Tibial nerve (tissue), 4 donors: Measurements from ENCODE around the gene LDAF1. TPM values are rescaled to one million over a fixed set of nuclear protein-coding genes. Genes with fewer than 3 reads are reported as not detected.

Experiments
- DNase-seq, 2 donors: peaks; one replicate each; pipeline ENCODE4 v3.0.0-alpha.2; 2019; ENCODE audit warnings: low spot score in 2 of 2
- H3K27ac ChIP-seq, 4 donors: fragments of 200-600 bp; sonication (generic) in 3 of 4; one replicate each; pipeline ENCODE4 v1.5.1; 2017 to 2019; ENCODE audit warnings: mild to moderate bottlenecking in 1 of 4
- H3K27me3 ChIP-seq, 2 donors: fragments of 200-600 bp; sonication (generic) in 1 of 2; one replicate each; pipeline versions ENCODE4 v1.5.1 to v1.6.0; 2017 to 2019
- H3K36me3 ChIP-seq, 3 donors: fragments of 200-600 bp; sonication (generic); one replicate each; pipeline ENCODE4 v1.5.1; 2018 to 2019
- H3K4me1 ChIP-seq, 4 donors: fragments of 200-600 bp; sonication (generic) in 3 of 4; one replicate each; pipeline ENCODE4 v1.5.1; 2017 to 2019
- H3K4me3 ChIP-seq, 4 donors: fragments of 200-600 bp; sonication (generic) in 3 of 4; one replicate each; pipeline ENCODE4 v1.5.1; 2017 to 2019; ENCODE audit warnings: mild to moderate bottlenecking in 1 of 4, moderate library complexity in 1 of 4
- H3K9me3 ChIP-seq, 4 donors: fragments of 200-600 bp; sonication (generic) in 3 of 4; one replicate each; pipeline ENCODE4 v1.5.1; 2017 to 2019
- EP300 ChIP-seq, 2 donors: sonication (generic); formaldehyde crosslinking; IDR thresholded peaks; one replicate each; pipeline ENCODE4 v1.6.1; 2017; ENCODE audit warnings: antibody characterized with exemption in 2 of 2, mild to moderate bottlenecking in 1 of 2
- POLR2A ChIP-seq, 2 donors: fragments of 450-650 bp; IDR thresholded peaks; one replicate each; pipeline ENCODE4 v1.6.1; 2017; ENCODE audit warnings: antibody characterized with exemption in 2 of 2, mild to moderate bottlenecking in 2 of 2, moderate library complexity in 2 of 2
- WGBS, 2 donors: methylation state at CpG; one replicate each; pipeline ENCODE4 v1.1.5; 2018; 5-methylcytosine and 5-hydroxymethylcytosine counted together
- total RNA-seq, 4 donors: library from RNA; depleted of rRNA; stranded (reverse); fragments of >200 nt; gene quantifications; one replicate each; pipeline ENCODE4 v1.1.0, GENCODE V29; 2016
- TF ChIP-seq, protein P1 (sequence below), 5 experiments: fragments of 200-600 bp in 3 of 5; fragments of 450-650 bp in 2 of 5; sonication (generic) in 3 of 5; IDR thresholded peaks; one replicate each; pipeline ENCODE4 v1.5.1; 2016 to 2019; ENCODE audit warnings: antibody characterized with exemption in 5 of 5, mild to moderate bottlenecking in 3 of 5, moderate library complexity in 2 of 5

LDAF1 gene
- total RNA-seq, 4 donors from 2014 or later: 24.3 to 57.0 (median 39.3) TPM

DNA sequence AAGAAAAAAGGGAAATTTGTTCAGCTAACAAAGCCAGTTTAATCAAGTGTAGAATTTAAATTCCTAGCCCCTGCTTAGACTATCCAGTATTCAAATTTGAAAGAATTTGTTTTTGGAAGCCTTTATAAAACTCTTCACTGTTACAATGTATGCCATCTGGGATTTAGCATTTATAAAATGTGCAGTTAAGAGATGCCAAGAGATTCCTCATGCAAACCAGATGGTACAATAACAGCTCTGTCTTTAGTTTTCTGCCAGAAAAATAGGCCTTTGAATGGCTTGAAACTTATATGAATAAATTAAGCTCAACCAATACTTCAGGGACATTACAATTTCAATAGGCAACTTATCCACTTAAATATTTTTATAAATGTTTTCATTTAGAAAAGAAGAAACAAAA lies 68.3 kb downstream of the LDAF1 start:
- no peak for DNase-seq
- Histone ChIP-seq H3K36me3 (no peaks in the 10 kb centered on the region), H3K27me3 (no peaks in the 10 kb centered on the region), H3K4me1 (peaks cover 0 to 6% (median 0%) of the 10 kb centered on the region in 4 donors), H3K9me3 (no peaks in the 10 kb centered on the region), H3K27ac (no peak overlapping the region), H3K4me3 (no peak overlapping the region)
- TF ChIP-seq POLR2A (IDR thresholded peaks at IDR 0.05): no peak
- TF ChIP-seq EP300 (IDR thresholded peaks at IDR 0.05): no peak
- TF ChIP-seq, protein P1, sequence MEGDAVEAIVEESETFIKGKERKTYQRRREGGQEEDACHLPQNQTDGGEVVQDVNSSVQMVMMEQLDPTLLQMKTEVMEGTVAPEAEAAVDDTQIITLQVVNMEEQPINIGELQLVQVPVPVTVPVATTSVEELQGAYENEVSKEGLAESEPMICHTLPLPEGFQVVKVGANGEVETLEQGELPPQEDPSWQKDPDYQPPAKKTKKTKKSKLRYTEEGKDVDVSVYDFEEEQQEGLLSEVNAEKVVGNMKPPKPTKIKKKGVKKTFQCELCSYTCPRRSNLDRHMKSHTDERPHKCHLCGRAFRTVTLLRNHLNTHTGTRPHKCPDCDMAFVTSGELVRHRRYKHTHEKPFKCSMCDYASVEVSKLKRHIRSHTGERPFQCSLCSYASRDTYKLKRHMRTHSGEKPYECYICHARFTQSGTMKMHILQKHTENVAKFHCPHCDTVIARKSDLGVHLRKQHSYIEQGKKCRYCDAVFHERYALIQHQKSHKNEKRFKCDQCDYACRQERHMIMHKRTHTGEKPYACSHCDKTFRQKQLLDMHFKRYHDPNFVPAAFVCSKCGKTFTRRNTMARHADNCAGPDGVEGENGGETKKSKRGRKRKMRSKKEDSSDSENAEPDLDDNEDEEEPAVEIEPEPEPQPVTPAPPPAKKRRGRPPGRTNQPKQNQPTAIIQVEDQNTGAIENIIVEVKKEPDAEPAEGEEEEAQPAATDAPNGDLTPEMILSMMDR (IDR thresholded peaks at IDR 0.05): no peak

DNA sequence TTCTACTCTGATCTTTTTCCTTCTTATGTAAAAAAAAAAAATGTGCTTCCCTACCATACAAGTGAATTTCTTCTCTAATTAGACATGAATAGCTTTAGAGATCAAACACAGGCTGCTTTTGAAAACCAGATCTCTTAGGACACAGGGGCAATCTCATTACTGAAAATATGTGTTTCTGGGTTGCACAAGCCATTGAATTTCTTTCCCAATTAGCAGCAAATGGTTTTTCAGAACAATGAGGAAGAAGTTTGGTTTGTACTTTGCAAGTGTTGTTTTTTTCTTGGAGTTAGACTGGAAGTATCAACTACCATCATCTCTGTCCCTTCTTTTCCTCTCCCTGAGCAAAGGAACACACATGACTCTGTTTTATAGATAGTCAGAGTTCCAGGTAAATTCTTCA lies 69.4 kb downstream of the LDAF1 start:
- Histone ChIP-seq H3K36me3 (no peaks in the 10 kb centered on the region), H3K27me3 (no peaks in the 10 kb centered on the region), H3K4me3 (no peak overlapping the region), H3K4me1 (peaks cover 0 to 6% (median 0%) of the 10 kb centered on the region in 4 donors), H3K9me3 (no peaks in the 10 kb centered on the region), H3K27ac (no peak overlapping the region)
- TF ChIP-seq EP300 (IDR thresholded peaks at IDR 0.05) (no peak), POLR2A (IDR thresholded peaks at IDR 0.05) (no peak)
- TF ChIP-seq, protein P1 (IDR thresholded peaks at IDR 0.05): no peak
- no peak for DNase-seq

DNA sequence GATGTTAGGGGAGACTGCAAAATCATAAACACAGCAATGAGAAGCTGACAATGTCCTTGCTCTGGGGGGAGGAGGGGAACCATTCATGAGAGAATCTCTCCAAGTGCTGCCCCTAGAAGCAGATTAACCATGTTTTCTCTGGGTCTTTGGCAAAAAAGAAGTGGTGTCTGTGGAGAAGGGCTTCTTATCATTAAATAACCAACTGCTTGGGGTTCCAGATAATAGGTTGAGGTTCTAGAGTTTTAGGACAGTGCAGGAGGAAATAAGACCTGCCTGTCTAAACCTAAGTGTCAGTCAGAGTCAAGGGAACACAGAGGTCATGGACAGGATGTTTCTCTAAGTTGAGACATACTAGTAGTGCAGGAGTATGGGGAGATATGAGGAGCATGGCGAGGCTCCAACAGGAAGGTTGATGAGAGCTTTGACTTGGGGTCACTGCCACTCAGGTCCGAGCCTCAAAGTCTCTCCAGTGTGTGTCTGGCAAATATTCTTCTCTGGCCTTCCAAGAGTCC lies 69.9 kb downstream of the LDAF1 start:
- peaks cover 0 to 6% (median 0%) of the 10 kb centered on the region in 4 donors for H3K4me1 ChIP-seq
- no peaks in the 10 kb centered on the region for H3K36me3 ChIP-seq
- H3K4me3 ChIP-seq: no peak overlapping the region
- no peaks in the 10 kb centered on the region for H3K9me3 ChIP-seq
- 74 to 80% methylated on average over 2 of the region's 2 CpGs for WGBS, 2 donors
- H3K27me3 ChIP-seq: no peaks in the 10 kb centered on the region
- TF ChIP-seq EP300 (IDR thresholded peaks at IDR 0.05): no peak
- TF ChIP-seq POLR2A (IDR thresholded peaks at IDR 0.05): no peak
- TF ChIP-seq, protein P1 (IDR thresholded peaks at IDR 0.05): no peak
- no peak overlapping the region for H3K27ac ChIP-seq
- no peak for DNase-seq

Other genes starting within 250 kb of the LDAF1 start
- gene DNAH3, start 7.8 kb upstream of the LDAF1 start, total RNA-seq: not detected
- not detected for gene ZP2, start 52.9 kb downstream of the LDAF1 start, total RNA-seq
- gene ANKS4B, start 75.0 kb downstream of the LDAF1 start, total RNA-seq: under 1 TPM in 1 of 4 donors, not detected in 3; 0.20 TPM
- gene CRYM, start 119.6 kb downstream of the LDAF1 start, total RNA-seq: not detected